Body of pancreas (tissue), 4 donors: ENCODE results near the gene RAPGEF5. TPM values are rescaled to one million over a fixed set of nuclear protein-coding genes. Genes with fewer than 3 reads are reported as not detected.

Experiments
- ATAC-seq: fragments of 150-250 bp; one replicate; pipeline ENCODE4 v1.9.1; 2016
- DNase-seq, 4 donors: peaks; one replicate each; pipeline ENCODE4 v3.0.0-alpha.2; 2019
- H3K27ac ChIP-seq, 4 donors: fragments of 200-600 bp; sonication (generic); 1 replicate in 3 of 4; 2 replicates in 1 of 4; pipeline versions ENCODE4 v1.5.1 to v1.6.1; 2016 to 2019; ENCODE audit warnings: mild to moderate bottlenecking in 1 of 4, mixed read lengths in 1 of 4, moderate library complexity in 1 of 4
- H3K27me3 ChIP-seq, 2 donors: fragments of 200-600 bp; sonication (generic); one replicate each; pipeline ENCODE4 v1.6.0; 2016; ENCODE audit warnings: mild to moderate bottlenecking in 1 of 2
- H3K36me3 ChIP-seq, 2 donors: fragments of 200-600 bp; sonication (generic); replicated peaks in 1 of 2; 2 replicates each; pipeline ENCODE4 v1.5.1; 2016; ENCODE audit warnings: low read depth in 2 of 2; ENCODE audit not compliant: insufficient read depth in 1 of 2
- H3K4me1 ChIP-seq: fragments of 200-600 bp; sonication (generic); one replicate; pipeline ENCODE4 v1.6.0; 2016
- H3K4me3 ChIP-seq, 2 donors: fragments of 200-600 bp; sonication (generic); 1 replicate in 1 of 2; 2 replicates in 1 of 2; pipeline ENCODE4 v1.5.1; 2016 to 2019
- H3K9me3 ChIP-seq, 3 donors: fragments of 200-600 bp; sonication (generic); 1 replicate in 2 of 3; 2 replicates in 1 of 3; pipeline ENCODE4 v1.5.1; 2016
- CTCF ChIP-seq, 7 experiments: fragments of 450-650 bp in 4 of 7; fragments of 200-600 bp in 3 of 7; sonication (generic) in 3 of 7; IDR thresholded peaks; one replicate each; pipeline ENCODE4 v1.5.1; 2016 to 2019; ENCODE audit warnings: antibody characterized with exemption in 7 of 7
- POLR2A ChIP-seq, 3 donors: fragments of 450-650 bp; IDR thresholded peaks; one replicate each; pipeline ENCODE4 v1.6.1; 2016; ENCODE audit warnings: antibody characterized with exemption in 3 of 3, mild to moderate bottlenecking in 2 of 3
- WGBS, 2 donors: methylation state at CpG; one replicate each; pipeline ENCODE4 v1.1.5; 2017; 5-methylcytosine and 5-hydroxymethylcytosine counted together
- intact Hi-C: fragments of 100-400 bp; cut with DNase I; formaldehyde crosslinking; loops from one replicate; pipeline ENCODE4 v1.15.1; 2023
- total RNA-seq, 2 donors: library from RNA; depleted of rRNA; stranded (reverse); fragments of >200 nt; gene quantifications; one replicate each; pipeline ENCODE4 v1.1.0, GENCODE V29; 2016

The RAPGEF5 gene
- total RNA-seq, 2 donors from 2014 or later = 68.0 to 151 TPM

GRCh38 chr7:22344655-22345054 is 12.3 kb downstream of the RAPGEF5 start:
- WGBS, 2 donors = 91 to 93% methylated on average over 3 of the region's 3 CpGs
- ATAC-seq (no peak), DNase-seq (no peak)
- peak overlapping the region in 3 of 4 donors; percentile 70 to 90 (median 83) for H3K27ac ChIP-seq
- no peaks in the 10 kb centered on the region for H3K9me3 ChIP-seq
- H3K4me1 ChIP-seq = peaks cover 83% of the 10 kb centered on the region
- no peak overlapping the region for H3K4me3 ChIP-seq
- no peak for TF ChIP-seq CTCF (IDR thresholded peaks at IDR 0.05)
- no peak for TF ChIP-seq POLR2A (IDR thresholded peaks at IDR 0.05)
- no peaks in the 10 kb centered on the region for H3K36me3 ChIP-seq
- intact Hi-C loops = no loop called here
- no peaks in the 10 kb centered on the region for H3K27me3 ChIP-seq

GRCh38 chr7:22343612-22344011 is 13.3 kb downstream of the RAPGEF5 start:
- H3K27ac ChIP-seq = peak overlapping the region in 2 of 4 donors; percentile 83 to 90
- no peaks in the 10 kb centered on the region for H3K9me3 ChIP-seq
- intact Hi-C loops = no loop called here
- DNase-seq = no peak
- no peak overlapping the region for H3K4me3 ChIP-seq
- H3K36me3 ChIP-seq = no peaks in the 10 kb centered on the region
- TF ChIP-seq POLR2A (IDR thresholded peaks at IDR 0.05) (no peak), CTCF (IDR thresholded peaks at IDR 0.05) (no peak)
- ATAC-seq = no peak
- H3K27me3 ChIP-seq = no peaks in the 10 kb centered on the region
- peaks cover 80% of the 10 kb centered on the region for H3K4me1 ChIP-seq
- 72 to 81% methylated on average over 7 of the region's 7 CpGs for WGBS, 2 donors

GRCh38 chr7:22343071-22343470 is 13.9 kb downstream of the RAPGEF5 start:
- no peak for DNase-seq
- TF ChIP-seq CTCF (IDR thresholded peaks at IDR 0.05) (no peak), POLR2A (IDR thresholded peaks at IDR 0.05) (no peak)
- Histone ChIP-seq H3K27me3 (no peaks in the 10 kb centered on the region), H3K4me3 (no peak overlapping the region), H3K4me1 (peaks cover 74% of the 10 kb centered on the region), H3K27ac (no peak overlapping the region), H3K36me3 (no peaks in the 10 kb centered on the region), H3K9me3 (no peaks in the 10 kb centered on the region)
- WGBS, 2 donors = 92 to 97% methylated on average over 5 of the region's 5 CpGs
- intact Hi-C loops = no loop called here
- ATAC-seq = no peak

GRCh38 chr7:22339725-22340390 is 17.1 kb downstream of the RAPGEF5 start:
- Histone ChIP-seq H3K9me3 (no peaks in the 10 kb centered on the region), H3K27me3 (no peaks in the 10 kb centered on the region), H3K4me3 (no peak overlapping the region), H3K27ac (no peak overlapping the region), H3K4me1 (peaks cover 62% of the 10 kb centered on the region), H3K36me3 (no peaks in the 10 kb centered on the region)
- intact Hi-C loops = no loop called here
- ATAC-seq = no peak
- TF ChIP-seq CTCF (IDR thresholded peaks at IDR 0.05) = no peak
- TF ChIP-seq POLR2A (IDR thresholded peaks at IDR 0.05) = no peak
- no peak for DNase-seq
- WGBS, 2 donors = 79 to 93% methylated on average over 2 of the region's 2 CpGs

- no peak overlapping the region for H3K4me3 ChIP-seq
- ATAC-seq (no peak), DNase-seq (no peak)
- intact Hi-C loops = no loop called here
- TF ChIP-seq POLR2A (IDR thresholded peaks at IDR 0.05) = no peak
- no peak for TF ChIP-seq CTCF (IDR thresholded peaks at IDR 0.05)
- no peaks in the 10 kb centered on the region for H3K36me3 ChIP-seq
- no peak overlapping the region for H3K27ac ChIP-seq
- peaks cover 62% of the 10 kb centered on the region for H3K4me1 ChIP-seq
- WGBS, 2 donors = 79 to 86% methylated on average over 7 of the region's 7 CpGs
- H3K27me3 ChIP-seq = no peaks in the 10 kb centered on the region
- H3K9me3 ChIP-seq = no peaks in the 10 kb centered on the region
Observed at GRCh38 chr7:22338877-22339276, 18.1 kb downstream of the RAPGEF5 start.
